ENCODE results near the gene LAMA2.

GRCh38 chr6:129032602-129033001, 149.7 kb downstream of the LAMA2 start:
- TF ChIP-seq FOXM1 (IDR thresholded peaks at IDR 0.05; ENCODE audit: borderline replicate concordance, low read depth) (no peak), NFIC (IDR thresholded peaks at IDR 0.05) (no peak), REST (IDR thresholded peaks at IDR 0.05; ENCODE audit: low read depth) (no peak), YY1 (IDR thresholded peaks at IDR 0.05; ENCODE audit: low read depth) (no peak), TAF1 (IDR thresholded peaks at IDR 0.05; ENCODE audit: low read depth) (no peak), MAX (IDR thresholded peaks at IDR 0.05) (no peak), RAD21 (IDR thresholded peaks at IDR 0.05; ENCODE audit: low read depth) (no peak), CREB1 (IDR thresholded peaks at IDR 0.05; ENCODE audit: low read depth) (no peak), EGR1 (IDR thresholded peaks at IDR 0.05) (no peak), EP300 (IDR thresholded peaks at IDR 0.05; ENCODE audit: borderline replicate concordance) (no peak)
- TF ChIP-seq, protein P1, sequence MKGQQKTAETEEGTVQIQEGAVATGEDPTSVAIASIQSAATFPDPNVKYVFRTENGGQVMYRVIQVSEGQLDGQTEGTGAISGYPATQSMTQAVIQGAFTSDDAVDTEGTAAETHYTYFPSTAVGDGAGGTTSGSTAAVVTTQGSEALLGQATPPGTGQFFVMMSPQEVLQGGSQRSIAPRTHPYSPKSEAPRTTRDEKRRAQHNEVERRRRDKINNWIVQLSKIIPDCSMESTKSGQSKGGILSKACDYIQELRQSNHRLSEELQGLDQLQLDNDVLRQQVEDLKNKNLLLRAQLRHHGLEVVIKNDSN (IDR thresholded peaks at IDR 0.05): no peak
